ENCODE measurements around the gene RITA1. TPM values are rescaled to one million over a fixed set of nuclear protein-coding genes. Genes with fewer than 3 reads are reported as not detected.

The RITA1 gene
- total and polyA plus RNA-seq, 2 of the 4 experiments (the other 2 are of a cell fraction) = 14.2 to 14.7 TPM

DNA sequence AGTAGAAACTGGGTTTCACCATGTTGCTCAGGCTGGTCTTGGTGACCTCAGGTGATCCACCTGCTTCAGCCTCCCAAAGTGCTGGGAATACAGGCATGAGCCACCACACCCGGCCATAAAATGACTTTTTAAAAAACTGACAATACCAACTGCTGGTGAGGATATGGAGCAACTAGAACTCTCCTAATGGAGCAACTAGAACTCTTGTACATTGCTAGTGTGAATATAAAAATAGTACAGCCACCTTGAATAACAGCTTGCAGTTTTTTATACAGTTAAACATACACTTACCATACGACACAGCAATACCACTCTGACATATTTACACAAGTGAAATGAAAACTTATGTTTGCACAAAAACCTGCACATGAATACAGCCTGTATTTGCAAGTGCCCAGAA, 38.5 kb upstream of the RITA1 start:
- no peak overlapping the region for H3K4me3 ChIP-seq (ENCODE audit: insufficient read depth, low read depth, low read length)
- no peak overlapping the region for H2AK5ac ChIP-seq (ENCODE audit: low read depth, low read length)
- no peak overlapping the region for H3K23ac ChIP-seq (ENCODE audit: low read depth, low read length)
- no peak overlapping the region for H2AK9ac ChIP-seq (replicated peaks; ENCODE audit: low read depth, low read length, poor library complexity)
- H2BK120ac ChIP-seq (ENCODE audit: low read depth, low read length) = no peak overlapping the region
- H4K5ac ChIP-seq (ENCODE audit: low read depth, low read length) = no peak overlapping the region
- in situ Hi-C loops (cut with MboI; ENCODE audit: low sequenced_read_pairs) (no loop called here), intact Hi-C loops (cut with micrococcal nuclease) (no loop called here), dilution Hi-C loops (cut with HindIII; ENCODE audit: low sequenced_read_pairs, unreplicated experiment) (no loop called here)
- DNase-seq = no peak
- no peak overlapping the region for H2AFZ ChIP-seq (replicated peaks; ENCODE audit: low read length, poor library complexity)
- no peak overlapping the region for H3K18ac ChIP-seq (ENCODE audit: low read depth, low read length)
- H3K9ac ChIP-seq (ENCODE audit: low read depth, low read length) = no peak overlapping the region
- no peak overlapping the region for H2BK15ac ChIP-seq (ENCODE audit: low read depth, low read length)
- H4K20me1 ChIP-seq (ENCODE audit: insufficient read depth, low read length) = no peaks in the 10 kb centered on the region
- no peaks in the 10 kb centered on the region for H3K36me3 ChIP-seq (ENCODE audit: control insufficient read depth, insufficient read depth, low read length)
- H3K4me1 ChIP-seq (ENCODE audit: control insufficient read depth, insufficient read depth, low read length) = peaks cover 2% of the 10 kb centered on the region; the same call in 1 of the 2 replicates
- no TSS peak for BruUV-seq (replicated peaks)
- no peaks in the 10 kb centered on the region for H3K79me1 ChIP-seq (ENCODE audit: low read depth in 1 of 2, low read length in 2 of 2)
- H2BK20ac ChIP-seq (ENCODE audit: low read depth, low read length) = no peak overlapping the region
- H3K4ac ChIP-seq (ENCODE audit: low read depth, low read length) = no peak overlapping the region
- H4K8ac ChIP-seq (ENCODE audit: low read depth in 2 of 2, low read length in 2 of 2) = no peak overlapping the region
- H4K91ac ChIP-seq (ENCODE audit: insufficient read depth, low read depth, low read length) = no peak overlapping the region
- H2BK5ac ChIP-seq (ENCODE audit: low read depth, low read length, poor library complexity, severe bottlenecking) = no peak overlapping the region
- no peak for TF ChIP-seq USF2 (IDR thresholded peaks at IDR 0.05; ENCODE audit: low read depth, low read length)
- no peak for TF ChIP-seq CHD1 (IDR thresholded peaks at IDR 0.05; ENCODE audit: low read depth, low read length)
- no peak for TF ChIP-seq FOS (IDR thresholded peaks at IDR 0.05; ENCODE audit: low read depth, low read length)
- TF ChIP-seq POLR2A (IDR thresholded peaks at IDR 0.05; ENCODE audit: low read depth, low read length) = no peak
- TF ChIP-seq, protein P1, sequence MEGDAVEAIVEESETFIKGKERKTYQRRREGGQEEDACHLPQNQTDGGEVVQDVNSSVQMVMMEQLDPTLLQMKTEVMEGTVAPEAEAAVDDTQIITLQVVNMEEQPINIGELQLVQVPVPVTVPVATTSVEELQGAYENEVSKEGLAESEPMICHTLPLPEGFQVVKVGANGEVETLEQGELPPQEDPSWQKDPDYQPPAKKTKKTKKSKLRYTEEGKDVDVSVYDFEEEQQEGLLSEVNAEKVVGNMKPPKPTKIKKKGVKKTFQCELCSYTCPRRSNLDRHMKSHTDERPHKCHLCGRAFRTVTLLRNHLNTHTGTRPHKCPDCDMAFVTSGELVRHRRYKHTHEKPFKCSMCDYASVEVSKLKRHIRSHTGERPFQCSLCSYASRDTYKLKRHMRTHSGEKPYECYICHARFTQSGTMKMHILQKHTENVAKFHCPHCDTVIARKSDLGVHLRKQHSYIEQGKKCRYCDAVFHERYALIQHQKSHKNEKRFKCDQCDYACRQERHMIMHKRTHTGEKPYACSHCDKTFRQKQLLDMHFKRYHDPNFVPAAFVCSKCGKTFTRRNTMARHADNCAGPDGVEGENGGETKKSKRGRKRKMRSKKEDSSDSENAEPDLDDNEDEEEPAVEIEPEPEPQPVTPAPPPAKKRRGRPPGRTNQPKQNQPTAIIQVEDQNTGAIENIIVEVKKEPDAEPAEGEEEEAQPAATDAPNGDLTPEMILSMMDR (conservative IDR thresholded peaks at IDR 0.05; ENCODE audit: low read depth, low read length) = no peak
- no peak for TF ChIP-seq RFX5 (IDR thresholded peaks at IDR 0.05; ENCODE audit: low read depth, low read length)
- TF ChIP-seq NFE2L2 (IDR thresholded peaks at IDR 0.05; ENCODE audit: low read depth, low read length) = no peak
- no peak for TF ChIP-seq RAD21 (IDR thresholded peaks at IDR 0.05; ENCODE audit: low read length)
- ATAC-seq (ENCODE audit: low read depth) = no peak
- ChIA-PET CTCF (no interaction called here), POLR2A (ENCODE audit: unreplicated experiment) (no interaction called here)
- no CpG with 5 or more reads among the region's 2 CpGs for WGBS, 2 experiments (ENCODE audit: extremely low coverage in 2 of 2, insufficient read length in 1 of 2)
- H3K27me3 ChIP-seq (ENCODE audit: control insufficient read depth, insufficient read depth, low read length) = peaks cover 23% of the 10 kb centered on the region
- no peak overlapping the region for H3K14ac ChIP-seq (replicated peaks; ENCODE audit: low read depth, low read length)
- H3K27ac ChIP-seq (ENCODE audit: insufficient read depth, low read length) = no peak overlapping the region
- no peaks in the 10 kb centered on the region for H3K9me1 ChIP-seq (ENCODE audit: insufficient read depth, low read length)
- H3K9me3 ChIP-seq (ENCODE audit: control insufficient read depth, insufficient read depth, low read length) = no peaks in the 10 kb centered on the region
- no peak overlapping the region for H3K56ac ChIP-seq (ENCODE audit: extremely low read depth, insufficient read depth, low read length)
- H3K4me2 ChIP-seq (ENCODE audit: low read depth, low read length) = no peak overlapping the region

All from IMR-90 (cell line).